Measurements from ENCODE around the gene PPP2R2C.
A peak's percentile ranks its signal among the peaks of the same experiment; 100 is the strongest.

PPP2R2C gene

DNA sequence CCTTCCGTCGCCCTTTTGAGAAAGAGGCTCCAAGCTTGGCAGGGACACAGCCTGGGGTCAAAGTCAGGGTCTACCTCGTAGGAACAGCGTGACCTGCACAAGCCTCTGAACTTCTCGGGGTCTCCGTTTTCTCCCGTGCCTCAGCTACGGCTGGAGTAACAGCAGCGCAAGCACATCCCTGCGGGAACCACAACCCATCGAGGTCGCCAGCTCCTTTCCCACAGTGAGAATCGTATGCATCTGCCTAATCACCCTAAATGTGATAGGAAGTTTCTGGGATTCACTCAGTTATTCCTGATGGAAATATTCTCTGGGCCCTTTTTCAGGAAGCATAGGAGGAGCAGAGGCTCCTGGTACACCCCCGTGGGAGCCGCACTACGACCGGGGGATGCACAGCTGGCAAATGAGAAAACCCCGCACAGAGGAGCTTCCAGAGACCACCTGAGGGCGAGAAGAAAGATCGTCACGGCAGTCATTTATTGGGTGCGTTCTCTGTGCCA lies 24.7 kb downstream of the PPP2R2C start:
- no peaks in the 10 kb centered on the region for H3K36me3 ChIP-seq (ENCODE audit: low read depth)
- H3K4me1 ChIP-seq (ENCODE audit: insufficient read depth, poor library complexity, severe bottlenecking): no peaks in the 10 kb centered on the region
- H3K4me3 ChIP-seq (ENCODE audit: severe bottlenecking): no peak overlapping the region
- DNase-seq (ENCODE audit: low spot score): peak; percentile 11
- TF ChIP-seq, protein P1, sequence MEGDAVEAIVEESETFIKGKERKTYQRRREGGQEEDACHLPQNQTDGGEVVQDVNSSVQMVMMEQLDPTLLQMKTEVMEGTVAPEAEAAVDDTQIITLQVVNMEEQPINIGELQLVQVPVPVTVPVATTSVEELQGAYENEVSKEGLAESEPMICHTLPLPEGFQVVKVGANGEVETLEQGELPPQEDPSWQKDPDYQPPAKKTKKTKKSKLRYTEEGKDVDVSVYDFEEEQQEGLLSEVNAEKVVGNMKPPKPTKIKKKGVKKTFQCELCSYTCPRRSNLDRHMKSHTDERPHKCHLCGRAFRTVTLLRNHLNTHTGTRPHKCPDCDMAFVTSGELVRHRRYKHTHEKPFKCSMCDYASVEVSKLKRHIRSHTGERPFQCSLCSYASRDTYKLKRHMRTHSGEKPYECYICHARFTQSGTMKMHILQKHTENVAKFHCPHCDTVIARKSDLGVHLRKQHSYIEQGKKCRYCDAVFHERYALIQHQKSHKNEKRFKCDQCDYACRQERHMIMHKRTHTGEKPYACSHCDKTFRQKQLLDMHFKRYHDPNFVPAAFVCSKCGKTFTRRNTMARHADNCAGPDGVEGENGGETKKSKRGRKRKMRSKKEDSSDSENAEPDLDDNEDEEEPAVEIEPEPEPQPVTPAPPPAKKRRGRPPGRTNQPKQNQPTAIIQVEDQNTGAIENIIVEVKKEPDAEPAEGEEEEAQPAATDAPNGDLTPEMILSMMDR (IDR thresholded peaks at IDR 0.05; ENCODE audit: poor library complexity, severe bottlenecking): no peak
- H3K27ac ChIP-seq (ENCODE audit: poor library complexity, severe bottlenecking): no peak overlapping the region
- ATAC-seq (ENCODE audit: low read depth): no peak
- H3K27me3 ChIP-seq (ENCODE audit: insufficient read depth, poor library complexity, severe bottlenecking): no peaks in the 10 kb centered on the region
- no peaks in the 10 kb centered on the region for H3K9me3 ChIP-seq (ENCODE audit: severe bottlenecking)

DNA sequence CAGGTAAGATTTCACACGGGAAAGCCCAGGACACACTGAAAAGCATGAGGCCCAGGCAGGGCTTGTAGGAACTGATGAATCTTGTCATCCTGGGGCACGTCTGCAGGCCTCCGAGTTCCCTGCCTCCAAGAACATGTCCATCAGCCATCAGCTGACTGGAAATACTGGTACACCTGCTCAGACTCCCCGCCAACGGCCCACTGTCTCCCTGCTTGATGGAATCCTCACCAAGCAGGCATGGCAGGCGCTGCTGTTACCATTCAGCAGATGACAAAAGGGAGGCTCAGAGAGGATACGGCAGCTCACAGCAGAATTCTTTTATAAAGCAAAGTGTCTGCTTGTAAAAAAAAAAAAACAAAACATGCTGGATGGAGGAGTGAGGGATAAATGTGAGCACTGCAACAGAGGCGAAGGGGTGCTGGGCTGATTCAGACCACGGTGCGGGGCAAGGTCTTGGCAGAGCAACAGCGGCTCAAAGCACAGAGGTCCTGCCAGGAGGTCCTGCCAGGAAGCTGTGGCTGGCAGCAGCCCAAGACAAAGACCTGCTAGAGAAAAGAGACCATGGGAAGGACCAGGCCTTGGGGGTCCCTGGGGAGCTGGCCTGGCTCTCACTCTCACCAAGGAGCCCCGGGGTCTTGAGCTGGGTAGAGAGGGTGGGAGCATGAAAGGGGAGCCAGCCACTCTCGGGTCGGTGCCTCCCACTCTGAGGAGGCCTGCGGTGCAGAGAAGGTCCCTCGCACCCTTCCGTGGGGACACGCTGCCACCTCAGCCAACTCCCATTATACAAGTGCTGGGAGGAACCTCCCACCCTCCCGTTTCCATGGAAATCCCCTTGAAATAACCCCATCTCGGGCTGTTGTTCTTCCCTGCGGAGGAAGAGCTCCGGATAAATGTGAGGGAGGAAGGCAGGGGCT lies 25.6 kb downstream of the PPP2R2C start:
- no peak for ATAC-seq (ENCODE audit: low read depth)
- TF ChIP-seq, protein P1 (IDR thresholded peaks at IDR 0.05; ENCODE audit: poor library complexity, severe bottlenecking): no peak
- Histone ChIP-seq H3K9me3 (ENCODE audit: severe bottlenecking) (no peaks in the 10 kb centered on the region), H3K4me3 (ENCODE audit: severe bottlenecking) (no peak overlapping the region), H3K27me3 (ENCODE audit: insufficient read depth, poor library complexity, severe bottlenecking) (no peaks in the 10 kb centered on the region), H3K27ac (ENCODE audit: poor library complexity, severe bottlenecking) (no peak overlapping the region), H3K4me1 (ENCODE audit: insufficient read depth, poor library complexity, severe bottlenecking) (no peaks in the 10 kb centered on the region), H3K36me3 (ENCODE audit: low read depth) (no peaks in the 10 kb centered on the region)
- DNase-seq (ENCODE audit: low spot score): peak; percentile 32

DNA sequence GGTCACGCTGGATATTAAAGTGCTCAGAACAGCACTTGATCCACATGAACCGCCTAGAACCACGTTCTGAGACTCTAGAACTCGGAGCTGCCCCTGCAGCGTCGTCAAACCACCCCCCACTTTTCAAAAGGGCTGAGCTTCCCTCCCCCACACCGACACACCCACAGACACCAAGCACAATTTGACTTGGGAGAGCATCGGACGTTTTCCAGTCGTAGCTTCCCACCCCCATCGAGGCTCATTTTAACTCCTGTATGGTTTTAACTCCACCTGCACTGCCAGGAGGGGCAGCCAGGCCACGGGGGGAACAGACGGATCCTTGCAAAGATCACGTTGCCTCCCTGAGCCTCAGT lies 26.3 kb downstream of the PPP2R2C start:
- no peaks in the 10 kb centered on the region for H3K27me3 ChIP-seq (ENCODE audit: insufficient read depth, poor library complexity, severe bottlenecking)
- no peak overlapping the region for H3K4me3 ChIP-seq (ENCODE audit: severe bottlenecking)
- DNase-seq (ENCODE audit: low spot score) (no peak), ATAC-seq (ENCODE audit: low read depth) (no peak)
- no peaks in the 10 kb centered on the region for H3K9me3 ChIP-seq (ENCODE audit: severe bottlenecking)
- no peaks in the 10 kb centered on the region for H3K4me1 ChIP-seq (ENCODE audit: insufficient read depth, poor library complexity, severe bottlenecking)
- no peaks in the 10 kb centered on the region for H3K36me3 ChIP-seq (ENCODE audit: low read depth)
- H3K27ac ChIP-seq (ENCODE audit: poor library complexity, severe bottlenecking): no peak overlapping the region
- TF ChIP-seq, protein P1 (IDR thresholded peaks at IDR 0.05; ENCODE audit: poor library complexity, severe bottlenecking): no peak

DNA sequence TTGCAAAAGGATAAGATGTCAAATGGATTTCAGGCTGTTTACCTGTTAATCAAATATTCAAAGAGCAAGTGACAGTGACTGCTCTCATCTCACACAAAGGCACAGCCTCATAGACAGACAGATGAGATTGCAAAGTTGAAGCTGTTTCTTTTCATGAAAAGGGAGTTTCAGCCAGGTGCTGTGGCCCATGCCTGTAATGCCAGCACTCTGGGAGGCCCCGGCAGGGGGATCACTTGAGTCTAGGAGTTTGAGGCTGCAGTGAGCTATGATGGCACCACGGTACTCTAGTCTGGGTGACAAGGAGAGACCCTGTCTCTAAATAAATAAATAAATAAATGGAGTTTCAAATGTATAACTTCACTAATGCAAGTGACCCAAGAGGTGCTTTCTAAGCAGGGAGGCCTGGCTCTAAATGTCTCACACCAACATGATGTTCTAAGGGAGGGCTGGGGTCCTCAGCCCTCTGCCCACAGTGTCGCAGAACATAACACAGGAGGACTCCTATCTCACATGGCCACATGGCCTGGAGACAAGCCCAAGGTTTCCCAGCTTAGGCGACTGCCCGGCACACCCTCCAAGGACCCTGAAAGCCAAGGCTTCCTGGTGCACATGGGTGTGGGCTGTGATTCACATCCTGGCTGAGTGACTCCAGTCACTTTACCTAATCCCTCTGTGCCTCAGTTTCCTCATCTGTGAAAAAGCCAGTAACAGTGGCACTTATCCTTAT lies 26.8 kb downstream of the PPP2R2C start:
- no peaks in the 10 kb centered on the region for H3K4me1 ChIP-seq (ENCODE audit: insufficient read depth, poor library complexity, severe bottlenecking)
- TF ChIP-seq, protein P1 (IDR thresholded peaks at IDR 0.05; ENCODE audit: poor library complexity, severe bottlenecking): no peak
- no peak for ATAC-seq (ENCODE audit: low read depth)
- H3K4me3 ChIP-seq (ENCODE audit: severe bottlenecking): no peak overlapping the region
- H3K27me3 ChIP-seq (ENCODE audit: insufficient read depth, poor library complexity, severe bottlenecking): no peaks in the 10 kb centered on the region
- no peaks in the 10 kb centered on the region for H3K9me3 ChIP-seq (ENCODE audit: severe bottlenecking)
- no peak for DNase-seq (ENCODE audit: low spot score)
- H3K36me3 ChIP-seq (ENCODE audit: low read depth): no peaks in the 10 kb centered on the region
- no peak overlapping the region for H3K27ac ChIP-seq (ENCODE audit: poor library complexity, severe bottlenecking)
